ENCODE data around the gene TCF7L2. TPM values are rescaled to one million over a fixed set of nuclear protein-coding genes. Genes with fewer than 3 reads are reported as not detected.
A peak's percentile ranks its signal among the peaks of the same experiment; 100 is the strongest.

TCF7L2 gene
- total and polyA plus RNA-seq, 8 donors: 6.7 to 179 (median 61.7) TPM

DNA sequence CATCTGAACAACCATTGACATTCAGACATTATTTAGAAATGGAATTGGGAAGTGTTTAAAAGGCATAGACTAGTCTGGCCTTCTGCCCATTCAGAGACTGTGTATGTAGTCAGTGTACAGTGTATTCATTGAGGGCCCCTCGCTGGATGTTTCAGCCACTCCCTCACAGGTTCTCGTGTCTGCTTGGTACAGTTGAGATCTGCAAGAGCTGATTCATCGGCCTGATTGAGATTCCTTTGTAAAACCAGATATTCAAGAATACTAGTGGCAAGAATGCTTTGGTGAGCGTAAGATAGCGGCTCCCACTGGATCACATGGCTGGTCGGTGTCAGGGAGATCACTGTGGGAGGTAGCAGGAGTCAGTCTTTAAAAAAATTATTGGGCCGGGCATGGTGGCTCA, 119.5 kb downstream of the TCF7L2 start:
- no peak overlapping the region for H3K4me3 ChIP-seq
- no peaks in the 10 kb centered on the region for H3K27me3 ChIP-seq
- peaks cover 0 to 8% (median 3%) of the 10 kb centered on the region in 4 donors for H3K36me3 ChIP-seq
- no peak for DNase-seq
- no peak overlapping the region for H3K27ac ChIP-seq
- H3K9me3 ChIP-seq: no peaks in the 10 kb centered on the region
- WGBS, 5 donors: 73 to 86% (median 82%) methylated on average over 7 of the region's 7 CpGs
- TF ChIP-seq POLR2AphosphoS5 (IDR thresholded peaks at IDR 0.05): no peak
- TF ChIP-seq CTCF (IDR thresholded peaks at IDR 0.05): no peak
- TF ChIP-seq POLR2A (IDR thresholded peaks at IDR 0.05): no peak
- no peak for TF ChIP-seq EP300 (IDR thresholded peaks at IDR 0.05)
- intact Hi-C loops (cut with DNase I; ENCODE audit: low total_unique reads): no loop called here
- H3K4me1 ChIP-seq: peaks cover 43 to 77% (median 66%) of the 10 kb centered on the region in 4 donors

DNA sequence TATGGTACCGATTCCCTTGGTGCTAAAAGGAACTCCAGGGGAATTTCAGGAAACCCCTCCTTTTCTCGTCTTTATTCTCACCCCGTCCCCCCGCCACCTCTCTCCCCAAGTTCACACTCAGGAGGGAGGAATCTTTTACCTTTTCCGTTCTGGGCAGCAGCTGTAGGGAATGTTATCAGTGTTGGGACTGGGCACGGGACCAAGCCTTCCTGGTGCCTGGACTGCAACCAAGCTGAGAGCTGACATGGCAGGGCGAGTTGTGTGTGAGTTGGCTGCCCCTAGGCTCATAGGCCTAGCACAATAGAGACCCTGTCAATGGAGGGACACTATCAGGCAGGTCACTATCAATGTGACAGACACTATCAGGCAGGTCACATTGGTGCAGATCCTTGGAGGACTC, 121.4 kb downstream of the TCF7L2 start:
- Histone ChIP-seq H3K36me3 (peaks cover 0 to 8% (median 3%) of the 10 kb centered on the region in 4 donors), H3K27me3 (no peaks in the 10 kb centered on the region), H3K4me1 (peaks cover 34 to 65% (median 52%) of the 10 kb centered on the region in 4 donors), H3K4me3 (no peak overlapping the region), H3K27ac (peak overlapping the region; percentile 31 to 87 (median 80)), H3K9me3 (no peaks in the 10 kb centered on the region)
- TF ChIP-seq POLR2AphosphoS5 (IDR thresholded peaks at IDR 0.05) (peak in 2 of 3 donors; percentile 40 to 75), EP300 (IDR thresholded peaks at IDR 0.05) (no peak)
- intact Hi-C loops (cut with DNase I; ENCODE audit: low total_unique reads): no loop called here
- peak; percentile 83 to 94 for DNase-seq
- WGBS, 5 donors: 22 to 43% (median 32%) methylated on average over 6 to 7 of the region's 7 CpGs

DNA sequence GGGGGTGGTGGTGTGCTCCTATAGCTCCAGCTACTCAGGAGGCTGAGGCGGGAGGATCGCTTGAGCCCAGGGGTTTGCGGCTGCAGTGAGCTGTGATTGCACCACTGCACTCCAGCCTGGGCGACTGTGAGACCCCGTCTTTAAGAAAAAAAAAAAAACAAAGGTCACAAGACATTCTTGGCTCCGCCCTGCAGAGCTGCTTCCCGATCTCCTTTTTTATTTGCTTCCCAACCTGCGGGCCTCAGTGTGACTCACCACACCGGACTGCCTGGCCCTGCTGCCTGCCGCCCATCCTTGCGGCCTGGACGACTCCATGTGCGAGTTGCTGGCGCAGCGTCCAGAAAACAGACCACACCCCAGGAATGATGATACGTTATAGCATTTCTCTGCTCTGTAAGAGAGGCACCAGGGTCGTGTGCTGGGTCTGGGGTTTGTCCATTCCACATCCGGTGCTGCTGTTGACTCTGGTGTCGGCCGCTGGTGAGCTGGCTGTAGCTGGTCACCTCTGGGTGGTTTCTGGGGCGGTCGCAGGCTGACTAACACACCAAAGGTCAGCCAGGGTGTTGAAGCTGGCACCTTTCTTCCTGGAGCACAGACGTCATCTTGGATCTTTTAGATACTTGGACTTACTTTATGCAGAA, 123.6 kb downstream of the TCF7L2 start:
- Histone ChIP-seq H3K4me1 (peaks cover 27 to 64% (median 41%) of the 10 kb centered on the region in 4 donors), H3K9me3 (no peaks in the 10 kb centered on the region), H3K27ac (peak overlapping the region; percentile 80 to 87 (median 81)), H3K4me3 (no peak overlapping the region), H3K27me3 (no peaks in the 10 kb centered on the region), H3K36me3 (peaks cover 0 to 12% (median 5%) of the 10 kb centered on the region in 4 donors)
- TF ChIP-seq CTCF (IDR thresholded peaks at IDR 0.05): no peak
- TF ChIP-seq POLR2AphosphoS5 (IDR thresholded peaks at IDR 0.05): peak; percentile 3 to 89 (median 75)
- intact Hi-C loops (cut with DNase I; ENCODE audit: low total_unique reads): no loop called here
- 21 to 33% (median 28%) methylated on average over 23 of the region's 23 CpGs for WGBS, 5 donors
- DNase-seq: peak; percentile 79 to 93

- no peak for DNase-seq
- TF ChIP-seq POLR2A (IDR thresholded peaks at IDR 0.05) (no peak), EP300 (IDR thresholded peaks at IDR 0.05) (no peak), CTCF (IDR thresholded peaks at IDR 0.05) (no peak), POLR2AphosphoS5 (IDR thresholded peaks at IDR 0.05) (no peak)
- WGBS, 5 donors: 42 to 67% (median 58%) methylated on average over 1 of the region's 1 CpG
- Histone ChIP-seq H3K36me3 (peaks cover 0 to 13% (median 9%) of the 10 kb centered on the region in 4 donors), H3K4me1 (peaks cover 19 to 64% (median 37%) of the 10 kb centered on the region in 4 donors), H3K27me3 (no peaks in the 10 kb centered on the region), H3K27ac (no peak overlapping the region), H3K4me3 (no peak overlapping the region), H3K9me3 (no peaks in the 10 kb centered on the region)
- intact Hi-C loops (cut with DNase I; ENCODE audit: low total_unique reads): no loop called here
Measured at GRCh38 chr10:113076949-113077348, 126.9 kb downstream of the TCF7L2 start.

GRCh38 chr10:113078282-113078907, 128.3 kb downstream of the TCF7L2 start:
- Histone ChIP-seq H3K36me3 (peaks cover 0 to 13% (median 9%) of the 10 kb centered on the region in 4 donors), H3K27me3 (no peaks in the 10 kb centered on the region), H3K27ac (no peak overlapping the region), H3K4me3 (no peak overlapping the region), H3K9me3 (no peaks in the 10 kb centered on the region), H3K4me1 (peaks cover 11 to 61% (median 29%) of the 10 kb centered on the region in 4 donors)
- WGBS, 5 donors: 82 to 94% (median 90%) methylated on average over 4 of the region's 4 CpGs
- TF ChIP-seq POLR2A (IDR thresholded peaks at IDR 0.05) (no peak), CTCF (IDR thresholded peaks at IDR 0.05) (no peak), POLR2AphosphoS5 (IDR thresholded peaks at IDR 0.05) (no peak), EP300 (IDR thresholded peaks at IDR 0.05) (no peak)
- intact Hi-C loops (cut with DNase I; ENCODE audit: low total_unique reads): no loop called here
- DNase-seq: no peak

Measured in stomach (tissue), 9 donors.